Measurements from ENCODE around the gene SMAGP.
A peak's percentile ranks its signal among the peaks of the same experiment; 100 is the strongest.

Gene SMAGP

GRCh38 chr12:51242876-51243275 lies 27.3 kb downstream of the SMAGP start:
- no peak overlapping the region for H3K4me3 ChIP-seq (ENCODE audit: low read depth, low read length)
- DNase-seq (ENCODE audit: low read depth): no peak
- TF ChIP-seq CTCF (conservative IDR thresholded peaks at IDR 0.05; ENCODE audit: low read depth, low read length): no peak

- no peak for TF ChIP-seq CTCF (conservative IDR thresholded peaks at IDR 0.05; ENCODE audit: low read depth, low read length)
- no peak overlapping the region for H3K4me3 ChIP-seq (ENCODE audit: low read depth, low read length)
- no peak for DNase-seq (ENCODE audit: low read depth)
Measured at GRCh38 chr12:51242120-51242519, 28.1 kb downstream of the SMAGP start.

- no peak for TF ChIP-seq CTCF (conservative IDR thresholded peaks at IDR 0.05; ENCODE audit: low read depth, low read length)
- no peak overlapping the region for H3K4me3 ChIP-seq (ENCODE audit: low read depth, low read length)
- DNase-seq (ENCODE audit: low read depth): peak; percentile 35
Measured at GRCh38 chr12:51240971-51241370, 29.2 kb downstream of the SMAGP start.

GRCh38 chr12:51238510-51239334 lies 31.5 kb downstream of the SMAGP start, which contains the start of gene DAZAP2:
TSS of gene DAZAP2 (plus strand) at chr12:51238826. CDS start at chr12:51238908, 82 bp downstream.
- peak within 1 kb of the TSS; percentile 100 for H3K4me3 ChIP-seq (ENCODE audit: low read depth, low read length)
- DNase-seq (ENCODE audit: low read depth): peak; percentile 97
- TF ChIP-seq CTCF (conservative IDR thresholded peaks at IDR 0.05; ENCODE audit: low read depth, low read length): no peak

- peak; percentile 13 for DNase-seq (ENCODE audit: low read depth)
- TF ChIP-seq CTCF (conservative IDR thresholded peaks at IDR 0.05; ENCODE audit: low read depth, low read length): no peak
Measured at GRCh38 chr12:51238037-51238509, 32.1 kb downstream of the SMAGP start.

GRCh38 chr12:51234530-51234929 lies 35.7 kb downstream of the SMAGP start:
- TF ChIP-seq CTCF (conservative IDR thresholded peaks at IDR 0.05; ENCODE audit: low read depth, low read length): no peak

More at GRCh38 chr12:51238037-51238509, 32.1 kb downstream of the SMAGP start:
- H3K4me3 ChIP-seq (ENCODE audit: low read depth, low read length): peak overlapping the region; percentile 100

GRCh38 chr12:51232642-51233041 lies 37.6 kb downstream of the SMAGP start:
- no peak overlapping the region for H3K4me3 ChIP-seq (ENCODE audit: low read depth, low read length)
- DNase-seq (ENCODE audit: low read depth): no peak
- TF ChIP-seq CTCF (conservative IDR thresholded peaks at IDR 0.05; ENCODE audit: low read depth, low read length): no peak

More at GRCh38 chr12:51234530-51234929, 35.7 kb downstream of the SMAGP start:
- no peak for DNase-seq (ENCODE audit: low read depth)
- H3K4me3 ChIP-seq (ENCODE audit: low read depth, low read length): no peak overlapping the region
